Hepatocyte (in vitro differentiated cells): Measurements from ENCODE around the gene GPR179.

ENCODE experiments used
- CTCF ChIP-seq: fragments of 200-600 bp; sonication (generic); IDR thresholded peaks from 2 replicates; pipeline ENCODE4 v1.5.1; 2016; ENCODE audit warnings: antibody characterized with exemption, mild to moderate bottlenecking; ENCODE audit not compliant: poor library complexity
- EZH2 ChIP-seq: fragments of 200-600 bp; sonication (generic); IDR thresholded peaks from 2 replicates; pipeline ENCODE4 v1.6.1; 2016; ENCODE audit warnings: antibody characterized with exemption, mild to moderate bottlenecking, borderline replicate concordance
- EZH2phosphoT487 ChIP-seq: fragments of 200-600 bp; sonication (generic); IDR thresholded peaks from one replicate; pipeline ENCODE4 v1.6.1; 2018; ENCODE audit warnings: antibody characterized with exemption, mild to moderate bottlenecking, low read depth, moderate library complexity; ENCODE audit not compliant: unreplicated experiment, severe bottlenecking

DNA sequence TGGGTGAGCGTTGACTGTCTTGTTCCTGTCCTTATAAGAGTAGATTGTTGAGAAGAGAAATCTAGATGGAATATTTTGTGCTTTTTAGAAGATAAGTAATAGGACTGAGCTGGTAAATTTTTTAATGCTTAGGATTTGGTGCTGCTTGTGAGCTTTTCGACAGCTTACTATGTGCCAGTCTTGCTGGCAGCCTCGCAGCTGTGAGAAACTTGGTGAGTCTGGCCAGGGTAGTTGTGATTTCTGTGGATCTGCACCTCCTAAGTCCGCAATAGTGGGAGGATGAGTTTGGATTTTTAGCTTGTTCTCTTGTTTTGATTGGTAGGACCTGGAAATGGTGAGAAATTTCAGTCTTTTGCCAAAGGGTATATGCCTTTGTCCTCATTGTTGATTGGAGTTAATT, 11.5 kb upstream of the GPR179 start:
- no peak for TF ChIP-seq CTCF
- no peak for TF ChIP-seq EZH2phosphoT487
- TF ChIP-seq EZH2 = no peak
